GM10248 (cell line): ENCODE results near the gene EPHA2.
"Not testable (repeated sequence)": the region's sequence is repeated elsewhere in the genome, so short reads cannot be mapped to it uniquely, and the experiment has no call there.

Source experiments
- CTCF ChIA-PET: fragments of 300-600 bp; sonication (Branson Sonifier 250); formaldehyde crosslinking; extraction: SDS; loops from one replicate; lab custom pipeline; 2021; ENCODE audit warnings: antibody characterized with exemption; lab: Yijun Ruan, JAX
- POLR2A ChIA-PET: fragments of 350-650 bp; sonication (Branson Sonifier 250); formaldehyde crosslinking; extraction: SDS; loops from one replicate; lab custom pipeline; 2020; ENCODE audit warnings: antibody characterized with exemption; lab: Yijun Ruan, JAX
- DNase-seq: peaks from one replicate; pipeline ENCODE4 v3.0.0; 2012; ENCODE audit errors: extremely low spot score
- CTCF ChIP-seq: IDR thresholded peaks from 2 replicates; pipeline ENCODE4 v1.5.1; 2012; ENCODE audit warnings: mild to moderate bottlenecking, low read depth; ENCODE audit errors: extremely low read depth, missing control alignments, control extremely low read depth

The EPHA2 gene

GRCh38 chr1:16110456-16110855 lies 45.4 kb downstream of the EPHA2 start:
- DNase-seq, result no peak
- ChIA-PET CTCF (interaction anchor here (1.0 to 1.5 kb wide), 3 partner anchors 12 to 30 kb away, joined by 3 to 7 read pairs (median 4); no protein-coding TSS in a partner anchor), POLR2A (no interaction called here)
- no peak for TF ChIP-seq CTCF

- no peak for DNase-seq
- ChIA-PET CTCF (interaction anchor here (1.0 to 1.5 kb wide), 3 partner anchors 11 to 28 kb away, joined by 3 to 7 read pairs (median 4); no protein-coding TSS in a partner anchor), POLR2A (no interaction called here)
- no peak for TF ChIP-seq CTCF
Measured at GRCh38 chr1:16109571-16109970, 46.3 kb downstream of the EPHA2 start.

- DNase-seq, POLR2A ChIA-PET: not testable (repeated sequence)
- CTCF ChIA-PET, result interaction anchor here (1.2 to 2.3 kb wide), 3 partner anchors 10 to 80 kb away, joined by 3 to 6 read pairs (median 4); no protein-coding TSS in a partner anchor
Measured at GRCh38 chr1:16107039-16107438, 48.8 kb downstream of the EPHA2 start.

- TF ChIP-seq CTCF, result no peak
- ChIA-PET POLR2A (no interaction called here), CTCF (no interaction called here)
- DNase-seq, result no peak
Measured at GRCh38 chr1:16101623-16102022, 54.2 kb downstream of the EPHA2 start.

GRCh38 chr1:16099412-16099811 lies 56.5 kb downstream of the EPHA2 start:
- TF ChIP-seq CTCF, result no peak
- POLR2A ChIA-PET, result interaction anchor here (0.6 kb wide), 1 partner anchor 101 kb away, joined by 3 read pairs; no protein-coding TSS in a partner anchor
- CTCF ChIA-PET, result interaction anchor here (1.1 to 1.9 kb wide), 3 partner anchors 9 to 17 kb away, joined by 3 to 4 read pairs (median 4); no protein-coding TSS in a partner anchor
- DNase-seq, result no peak

- no peak for TF ChIP-seq CTCF
- ChIA-PET CTCF (interaction anchor here (2.3 kb wide), 1 partner anchor 13 kb away, joined by 11 read pairs; no protein-coding TSS in a partner anchor), POLR2A (no interaction called here)
- no peak for DNase-seq
Measured at GRCh38 chr1:16095447-16095846, 60.4 kb downstream of the EPHA2 start.

GRCh38 chr1:16094453-16095158 lies 61.3 kb downstream of the EPHA2 start:
- POLR2A ChIA-PET, result no interaction called here
- CTCF ChIA-PET, result interaction anchor here (0.9 to 4.0 kb wide), 2 partner anchors 12 to 15 kb away, joined by 3 to 20 read pairs; no protein-coding TSS in a partner anchor
- no peak for TF ChIP-seq CTCF
- no peak for DNase-seq
